PC-9 (cell line): Measurements from ENCODE around the gene CRISPLD2. TPM values are rescaled to one million over a fixed set of nuclear protein-coding genes. Genes with fewer than 3 reads are reported as not detected.
"Not testable (repeated sequence)": the region's sequence is repeated elsewhere in the genome, so short reads cannot be mapped to it uniquely, and the experiment has no call there.

Experiments
- BruUV-seq: library from RNA; stranded (reverse); fragments of 400-500 nt; replicated peaks from 2 replicates; lab custom pipeline; 2021; lab: Mats Ljungman, UMichigan
- CTCF ChIA-PET: fragments of 300-600 bp; sonication (Branson Sonifier 250); formaldehyde crosslinking; loops from one replicate; lab custom pipeline; 2022; ENCODE audit warnings: antibody characterized with exemption; lab: Charles Lee
- POLR2A ChIA-PET: fragments of 300-600 bp; sonication (Branson Sonifier 250); formaldehyde crosslinking; loops from one replicate; lab custom pipeline; 2022; ENCODE audit warnings: antibody characterized with exemption; ENCODE audit not compliant: unreplicated experiment; lab: Charles Lee
- DNase-seq, 2 experiments: peaks; one replicate each; pipeline versions ENCODE4 v3.0.0 to v3.0.0-alpha.2; 2015 to 2022; ENCODE audit warnings: mixed read lengths in 1 of 2
- H2AFZ ChIP-seq: fragments of 200-600 bp; sonication (generic); 2 replicates; pipeline ENCODE4 v1.8.1; 2017; ENCODE audit warnings: antibody characterized with exemption
- H3F3A ChIP-seq: fragments of 200-600 bp; sonication (generic); 2 replicates; pipeline ENCODE4 v1.8.1; 2017; ENCODE audit warnings: antibody characterized with exemption, mild to moderate bottlenecking, low read depth; ENCODE audit not compliant: insufficient read depth
- H3K27ac ChIP-seq: fragments of 200-600 bp; sonication (generic); 2 replicates; pipeline ENCODE4 v1.6.1; 2016; ENCODE audit warnings: mixed run types
- H3K27me3 ChIP-seq: fragments of 200-600 bp; sonication (generic); 2 replicates; pipeline ENCODE4 v1.6.1; 2016; ENCODE audit warnings: low read depth, mixed run types; ENCODE audit not compliant: insufficient read depth
- H3K36me3 ChIP-seq: fragments of 200-600 bp; sonication (generic); 2 replicates; pipeline ENCODE4 v1.6.1; 2016; ENCODE audit warnings: low read depth, mixed run types
- H3K4me1 ChIP-seq: fragments of 200-600 bp; sonication (generic); replicated peaks from 2 replicates; pipeline ENCODE4 v1.6.1; 2016; ENCODE audit warnings: mixed run types; ENCODE audit not compliant: insufficient read depth
- H3K4me2 ChIP-seq: fragments of 200-600 bp; sonication (generic); 2 replicates; pipeline ENCODE4 v1.6.1; 2017; ENCODE audit warnings: mixed run types
- H3K4me3 ChIP-seq: fragments of 200-600 bp; sonication (generic); 2 replicates; pipeline ENCODE4 v1.6.1; 2016; ENCODE audit warnings: mixed run types
- H3K79me2 ChIP-seq: fragments of 200-600 bp; sonication (generic); 2 replicates; pipeline ENCODE4 v1.6.1; 2017; ENCODE audit warnings: low read depth, mixed run types
- H3K9me2 ChIP-seq: fragments of 200-600 bp; sonication (generic); 2 replicates; pipeline ENCODE4 v1.8.1; 2017; ENCODE audit warnings: mild to moderate bottlenecking; ENCODE audit not compliant: insufficient read depth
- H3K9me3 ChIP-seq: fragments of 200-600 bp; sonication (generic); 2 replicates; pipeline ENCODE4 v1.8.1; 2016; ENCODE audit warnings: low read depth; ENCODE audit not compliant: insufficient read depth
- H4K20me1 ChIP-seq: fragments of 200-600 bp; sonication (generic); 2 replicates; pipeline ENCODE4 v1.8.1; 2017; ENCODE audit not compliant: insufficient read depth
- CTCF ChIP-seq: fragments of 200-600 bp; sonication (generic); conservative IDR thresholded peaks from 2 replicates; pipeline ENCODE4 v1.6.1; 2017; ENCODE audit warnings: mixed run types, antibody characterized with exemption, mild to moderate bottlenecking, moderate library complexity
- EZH2 ChIP-seq: fragments of 200-600 bp; sonication (generic); IDR thresholded peaks from 2 replicates; pipeline ENCODE4 v1.8.0; 2017; ENCODE audit warnings: antibody characterized with exemption, low read depth
- intact Hi-C: fragments of 100-400 bp; cut with micrococcal nuclease; formaldehyde crosslinking; loops from one replicate; pipeline ENCODE4 v1.10.0; 2022; ENCODE audit not compliant: unreplicated experiment
- total RNA-seq: library from RNA; stranded (reverse); gene quantifications from 2 replicates; pipeline ENCODE4 v1.2.3, GENCODE V29; 2021

CRISPLD2 gene
- total RNA-seq, 1 experiment from 2014 or later: 18.6 TPM

GRCh38 chr16:84937196-84938005, 117.6 kb downstream of the CRISPLD2 start:
- TF ChIP-seq EZH2 (no peak), CTCF (no peak)
- DNase-seq: no peak
- H3K4me1 ChIP-seq: peaks cover 8% of the 10 kb centered on the region
- no TSS peak for BruUV-seq
- intact Hi-C loops: no loop called here
- no peaks in the 10 kb centered on the region for H3K36me3 ChIP-seq
- no peaks in the 10 kb centered on the region for H3K27me3 ChIP-seq
- H3F3A ChIP-seq: 0 out of 2 replicates have a peak, but pooled peaks cover 4% of the 10 kb centered on the region
- no peak overlapping the region for H2AFZ ChIP-seq
- H3K79me2 ChIP-seq: no peaks in the 10 kb centered on the region
- H3K9me3 ChIP-seq: no peaks in the 10 kb centered on the region
- no peak overlapping the region for H3K4me3 ChIP-seq
- ChIA-PET CTCF (no interaction called here), POLR2A (no interaction called here)
- no peaks in the 10 kb centered on the region for H4K20me1 ChIP-seq
- H3K9me2 ChIP-seq: no peaks in the 10 kb centered on the region
- no peak overlapping the region for H3K27ac ChIP-seq
- no peak overlapping the region for H3K4me2 ChIP-seq

GRCh38 chr16:84938616-84939015, 118.8 kb downstream of the CRISPLD2 start:
- DNase-seq, H3K9me2 ChIP-seq, H3K27ac ChIP-seq, H3K9me3 ChIP-seq, H3K36me3 ChIP-seq, CTCF ChIA-PET, H3K79me2 ChIP-seq, POLR2A ChIA-PET, H4K20me1 ChIP-seq, H3F3A ChIP-seq, H3K4me2 ChIP-seq, H3K4me3 ChIP-seq, H3K4me1 ChIP-seq, BruUV-seq, intact Hi-C loops, H2AFZ ChIP-seq, H3K27me3 ChIP-seq: not testable (repeated sequence)

- no peak overlapping the region for H3K4me3 ChIP-seq
- H2AFZ ChIP-seq: no peak overlapping the region
- intact Hi-C loops: no loop called here
- H3K36me3 ChIP-seq: no peaks in the 10 kb centered on the region
- H4K20me1 ChIP-seq: no peaks in the 10 kb centered on the region
- H3K4me2 ChIP-seq: no peak overlapping the region
- ChIA-PET CTCF (interaction anchor here (0.6 kb wide), 1 partner anchor 59 kb away, joined by 5 read pairs; no protein-coding TSS in a partner anchor), POLR2A (no interaction called here)
- peaks cover 4% of the 10 kb centered on the region; the same call in 1 of the 2 replicates for H3F3A ChIP-seq
- H3K4me1 ChIP-seq: peaks cover 8% of the 10 kb centered on the region
- H3K9me3 ChIP-seq: no peaks in the 10 kb centered on the region
- no TSS peak for BruUV-seq
- no peaks in the 10 kb centered on the region for H3K27me3 ChIP-seq
- H3K9me2 ChIP-seq: no peaks in the 10 kb centered on the region
- no peak overlapping the region for H3K27ac ChIP-seq
- TF ChIP-seq CTCF: no peak
- TF ChIP-seq EZH2: no peak
- DNase-seq: no peak
- no peaks in the 10 kb centered on the region for H3K79me2 ChIP-seq
These were observed 121.1 kb downstream of the CRISPLD2 start for GRCh38 chr16:84940670-84941551.
